Smooth muscle cell (in vitro differentiated cells): ENCODE measurements around the gene KCNA5. TPM values are rescaled to one million over a fixed set of nuclear protein-coding genes. Genes with fewer than 3 reads are reported as not detected.

Source experiments
- DNase-seq: peaks from one replicate; lab custom pipeline; 2025; ENCODE audit not compliant: unreplicated experiment; lab: John Stamatoyannopoulos, UW
- H2AFZ ChIP-seq: fragments of 200-600 bp; sonication (generic); 2 replicates; pipeline ENCODE4 v1.6.0; 2016; ENCODE audit warnings: antibody characterized with exemption, low read depth, mild to moderate bottlenecking
- H3F3A ChIP-seq: fragments of 200-600 bp; sonication (generic); 2 replicates; pipeline ENCODE4 v1.6.0; 2017; ENCODE audit warnings: antibody characterized with exemption, low read depth
- H3K27ac ChIP-seq: fragments of 200-600 bp; sonication (generic); 2 replicates; pipeline ENCODE4 v1.5.1; 2016; ENCODE audit warnings: low read depth, mild to moderate bottlenecking
- H3K27me3 ChIP-seq: fragments of 200-600 bp; sonication (generic); 2 replicates; pipeline ENCODE4 v1.6.1; 2016; ENCODE audit warnings: low read depth, mild to moderate bottlenecking
- H3K36me3 ChIP-seq: fragments of 200-600 bp; sonication (generic); 2 replicates; pipeline ENCODE4 v1.5.1; 2016; ENCODE audit warnings: low read depth
- H3K4me1 ChIP-seq: fragments of 200-600 bp; sonication (generic); 2 replicates; pipeline ENCODE4 v1.5.1; 2016; ENCODE audit warnings: low read depth
- H3K4me2 ChIP-seq: fragments of 200-600 bp; sonication (generic); 2 replicates; pipeline ENCODE4 v1.6.0; 2016; ENCODE audit warnings: mild to moderate bottlenecking
- H3K4me3 ChIP-seq: fragments of 200-600 bp; sonication (generic); 2 replicates; pipeline ENCODE4 v1.5.1; 2016; ENCODE audit warnings: mild to moderate bottlenecking
- H3K79me2 ChIP-seq: fragments of 200-600 bp; sonication (generic); 2 replicates; pipeline ENCODE4 v1.6.0; 2016; ENCODE audit warnings: low read depth, mild to moderate bottlenecking
- H3K9ac ChIP-seq: fragments of 200-600 bp; sonication (generic); 2 replicates; pipeline ENCODE4 v1.6.0; 2016; ENCODE audit warnings: low read depth
- H3K9me3 ChIP-seq: fragments of 200-600 bp; sonication (generic); replicated peaks from 2 replicates; pipeline ENCODE4 v1.5.1; 2016; ENCODE audit warnings: low read depth
- H4K20me1 ChIP-seq: fragments of 200-600 bp; sonication (generic); 2 replicates; pipeline ENCODE4 v1.6.0; 2016; ENCODE audit warnings: low read depth
- WGBS: methylation state at CpG from one replicate; pipeline ENCODE4 v1.1.7; 2016; ENCODE audit warnings: low lambda C conversion rate; 5-methylcytosine and 5-hydroxymethylcytosine counted together
- polyA plus RNA-seq: library from polyadenylated mRNA; unstranded; fragments of >200 nt; fragmentation: Nextera tagmentation; extraction: Ambion mirVana; gene quantifications from 2 replicates; pipeline ENCODE4 v1.2.1, GENCODE V29; 2016
- total RNA-seq: library from RNA; depleted of rRNA; stranded (reverse); fragments of >200 nt; gene quantifications from 2 replicates; pipeline ENCODE4 v1.2.3, GENCODE V29; 2014
- TF ChIP-seq, protein P1 (sequence below): fragments of 200-600 bp; sonication (generic); IDR thresholded peaks from 2 replicates; pipeline ENCODE4 v1.5.1; 2017; ENCODE audit warnings: borderline replicate concordance, mild to moderate bottlenecking, antibody characterized with exemption; ENCODE audit not compliant: insufficient read depth, poor library complexity, severe bottlenecking

KCNA5 gene
- total and polyA plus RNA-seq, 2 experiments from 2014 or later, result not detected

DNA sequence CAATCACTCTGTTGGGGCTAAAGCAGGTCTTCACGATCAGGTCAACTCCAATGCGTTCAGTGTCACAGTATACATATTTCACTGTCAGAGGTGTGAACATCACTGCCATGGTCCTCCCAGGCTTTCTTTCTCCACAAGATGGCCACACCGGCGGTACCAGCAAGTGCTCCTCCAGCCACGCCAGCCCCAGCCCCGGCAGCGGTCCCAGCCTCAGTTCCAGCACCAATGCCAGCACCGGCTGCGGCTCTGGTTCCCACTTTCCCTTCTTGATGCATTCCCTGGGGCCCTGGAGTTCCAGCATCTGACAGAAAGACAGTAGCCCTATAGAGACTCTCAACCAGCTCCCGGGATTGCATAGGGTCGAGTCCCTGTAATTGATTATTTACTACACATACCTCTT, 10.9 kb upstream of the KCNA5 start:
- TF ChIP-seq, protein P1, sequence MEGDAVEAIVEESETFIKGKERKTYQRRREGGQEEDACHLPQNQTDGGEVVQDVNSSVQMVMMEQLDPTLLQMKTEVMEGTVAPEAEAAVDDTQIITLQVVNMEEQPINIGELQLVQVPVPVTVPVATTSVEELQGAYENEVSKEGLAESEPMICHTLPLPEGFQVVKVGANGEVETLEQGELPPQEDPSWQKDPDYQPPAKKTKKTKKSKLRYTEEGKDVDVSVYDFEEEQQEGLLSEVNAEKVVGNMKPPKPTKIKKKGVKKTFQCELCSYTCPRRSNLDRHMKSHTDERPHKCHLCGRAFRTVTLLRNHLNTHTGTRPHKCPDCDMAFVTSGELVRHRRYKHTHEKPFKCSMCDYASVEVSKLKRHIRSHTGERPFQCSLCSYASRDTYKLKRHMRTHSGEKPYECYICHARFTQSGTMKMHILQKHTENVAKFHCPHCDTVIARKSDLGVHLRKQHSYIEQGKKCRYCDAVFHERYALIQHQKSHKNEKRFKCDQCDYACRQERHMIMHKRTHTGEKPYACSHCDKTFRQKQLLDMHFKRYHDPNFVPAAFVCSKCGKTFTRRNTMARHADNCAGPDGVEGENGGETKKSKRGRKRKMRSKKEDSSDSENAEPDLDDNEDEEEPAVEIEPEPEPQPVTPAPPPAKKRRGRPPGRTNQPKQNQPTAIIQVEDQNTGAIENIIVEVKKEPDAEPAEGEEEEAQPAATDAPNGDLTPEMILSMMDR, result no peak
- Histone ChIP-seq H3K36me3 (no peaks in the 10 kb centered on the region), H3K4me3 (no peak overlapping the region), H3K27ac (no peak overlapping the region), H3F3A (no peaks in the 10 kb centered on the region), H3K4me1 (peaks cover 3% of the 10 kb centered on the region), H3K9ac (no peak overlapping the region), H3K27me3 (no peaks in the 10 kb centered on the region), H3K9me3 (no peaks in the 10 kb centered on the region), H3K4me2 (no peak overlapping the region), H3K79me2 (no peaks in the 10 kb centered on the region), H4K20me1 (no peaks in the 10 kb centered on the region), H2AFZ (no peak overlapping the region)
- no peak for DNase-seq
- 95% methylated on average over 11 of the region's 11 CpGs for WGBS

DNA sequence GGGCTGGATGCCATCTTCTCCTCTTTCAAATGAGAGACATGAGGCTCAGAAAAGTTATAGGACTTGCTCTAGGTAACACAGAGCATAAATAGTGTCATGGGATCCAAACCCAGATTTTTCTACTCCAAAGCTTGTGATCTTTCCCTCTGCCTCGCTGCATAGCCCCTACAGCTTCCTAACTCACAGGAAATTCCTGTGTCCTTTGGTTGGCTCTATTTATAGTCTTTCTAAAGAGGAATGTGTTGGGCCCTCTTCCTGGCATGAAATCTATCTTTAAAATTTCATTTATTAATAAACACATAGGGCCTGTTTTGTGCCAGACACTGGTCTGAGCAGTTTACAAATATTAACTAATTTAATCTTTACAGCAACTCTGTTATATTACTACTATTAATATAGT, 9.8 kb upstream of the KCNA5 start:
- TF ChIP-seq, protein P1, result no peak
- Histone ChIP-seq H3K4me2 (no peak overlapping the region), H3K9ac (no peak overlapping the region), H3K79me2 (no peaks in the 10 kb centered on the region), H2AFZ (no peak overlapping the region), H3K27me3 (peaks cover 7% of the 10 kb centered on the region), H3K9me3 (no peaks in the 10 kb centered on the region), H3K4me1 (no peaks in the 10 kb centered on the region), H3K4me3 (no peak overlapping the region), H3F3A (no peaks in the 10 kb centered on the region), H3K36me3 (no peaks in the 10 kb centered on the region), H3K27ac (no peak overlapping the region), H4K20me1 (no peaks in the 10 kb centered on the region)
- WGBS, result 28% methylated on average over 1 of the region's 1 CpG
- no peak for DNase-seq

DNA sequence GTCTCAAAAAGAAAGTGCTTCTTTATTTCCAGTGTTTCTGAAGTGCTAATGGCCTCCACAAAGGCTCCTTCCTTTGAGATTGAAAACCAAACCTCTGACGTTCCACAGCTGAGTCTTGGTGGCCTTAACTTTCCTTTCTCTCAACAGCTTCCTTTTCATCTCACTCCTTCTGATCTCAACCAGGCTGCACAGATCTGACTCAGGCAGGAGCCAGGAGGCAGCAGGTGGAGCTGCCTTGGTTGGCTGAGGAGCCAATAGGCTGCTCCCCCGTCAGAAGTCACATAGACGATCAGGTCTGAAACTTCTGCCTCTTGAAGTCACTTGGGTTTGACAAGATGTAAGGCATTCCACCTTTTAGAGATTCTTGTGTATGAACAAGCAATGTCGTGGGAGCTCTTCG, 9.1 kb upstream of the KCNA5 start:
- no peak overlapping the region for H3K4me3 ChIP-seq
- no peak for DNase-seq
- no peaks in the 10 kb centered on the region for H4K20me1 ChIP-seq
- peaks cover 14% of the 10 kb centered on the region for H3K27me3 ChIP-seq
- TF ChIP-seq, protein P1, result no peak
- no peaks in the 10 kb centered on the region for H3K79me2 ChIP-seq
- H3K4me2 ChIP-seq, result no peak overlapping the region
- peak overlapping the region; percentile 33 for H2AFZ ChIP-seq
- no peaks in the 10 kb centered on the region for H3F3A ChIP-seq
- no peak overlapping the region for H3K9ac ChIP-seq
- H3K4me1 ChIP-seq, result no peaks in the 10 kb centered on the region
- no peaks in the 10 kb centered on the region for H3K9me3 ChIP-seq
- 77% methylated on average over 5 of the region's 5 CpGs for WGBS
- H3K27ac ChIP-seq, result no peak overlapping the region
- H3K36me3 ChIP-seq, result no peaks in the 10 kb centered on the region

DNA sequence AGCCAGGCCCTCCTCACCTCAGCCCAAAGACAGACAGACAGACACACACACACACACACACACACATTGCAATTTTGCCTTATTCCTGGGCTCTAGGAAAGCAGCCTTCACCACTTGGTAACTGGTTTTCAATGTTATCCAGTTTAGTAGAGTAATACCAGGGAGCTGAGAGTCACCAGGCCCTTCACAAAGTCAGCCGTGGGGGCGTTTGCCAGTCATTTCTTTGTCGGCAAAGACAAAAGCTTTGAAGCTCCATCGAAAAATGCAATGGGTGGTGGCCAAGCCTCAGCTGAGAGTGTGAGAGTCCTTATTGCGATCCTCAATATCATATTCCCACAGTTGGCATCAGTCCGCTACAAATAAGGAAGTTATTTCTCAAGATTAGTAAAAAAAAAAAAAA, 8.1 kb upstream of the KCNA5 start:
- H3K27me3 ChIP-seq, result peaks cover 24% of the 10 kb centered on the region
- no peaks in the 10 kb centered on the region for H3K9me3 ChIP-seq
- H3K27ac ChIP-seq, result no peak overlapping the region
- no peaks in the 10 kb centered on the region for H3F3A ChIP-seq
- H3K79me2 ChIP-seq, result no peaks in the 10 kb centered on the region
- H2AFZ ChIP-seq, result no peak overlapping the region
- H3K4me2 ChIP-seq, result no peak overlapping the region
- H4K20me1 ChIP-seq, result no peaks in the 10 kb centered on the region
- H3K36me3 ChIP-seq, result no peaks in the 10 kb centered on the region
- no peaks in the 10 kb centered on the region for H3K4me1 ChIP-seq
- TF ChIP-seq, protein P1, result no peak
- no peak overlapping the region for H3K9ac ChIP-seq
- DNase-seq, result no peak
- 85% methylated on average over 6 of the region's 6 CpGs for WGBS
- no peak overlapping the region for H3K4me3 ChIP-seq
